ENCODE results near the gene JMJD7.
A peak's percentile ranks its signal among the peaks of the same experiment; 100 is the strongest.

Gene JMJD7

DNA sequence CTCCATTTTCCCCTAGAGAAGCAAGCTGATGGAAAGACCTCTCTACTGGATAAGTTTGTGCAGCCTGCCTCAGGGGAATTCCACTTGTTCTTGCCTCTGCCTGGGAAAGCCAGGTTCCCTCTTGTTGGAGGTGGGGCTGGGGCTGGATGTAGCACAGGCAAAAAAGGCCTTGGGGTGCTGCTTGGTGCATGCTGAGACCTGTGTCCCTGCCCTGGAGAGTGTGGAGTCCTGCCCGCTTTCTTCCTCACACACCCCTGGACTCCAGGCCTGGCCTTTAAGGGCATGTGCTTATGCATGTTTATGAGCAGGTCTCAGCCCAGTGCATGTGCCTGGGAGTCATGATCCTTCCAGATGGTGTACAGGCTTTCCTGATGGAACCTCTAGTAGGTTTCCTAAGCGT is 23.5 kb upstream of the JMJD7 start:
- H3K4me1 Mint-ChIP-seq, result peaks cover 6% of the 10 kb centered on the region
- peaks cover 20% of the 10 kb centered on the region for H3K36me3 Mint-ChIP-seq (ENCODE audit: low read depth)
- H3K4me3 Mint-ChIP-seq, result no peak overlapping the region
- no peaks in the 10 kb centered on the region for H3K9me3 Mint-ChIP-seq
- TF ChIP-seq, protein P1, sequence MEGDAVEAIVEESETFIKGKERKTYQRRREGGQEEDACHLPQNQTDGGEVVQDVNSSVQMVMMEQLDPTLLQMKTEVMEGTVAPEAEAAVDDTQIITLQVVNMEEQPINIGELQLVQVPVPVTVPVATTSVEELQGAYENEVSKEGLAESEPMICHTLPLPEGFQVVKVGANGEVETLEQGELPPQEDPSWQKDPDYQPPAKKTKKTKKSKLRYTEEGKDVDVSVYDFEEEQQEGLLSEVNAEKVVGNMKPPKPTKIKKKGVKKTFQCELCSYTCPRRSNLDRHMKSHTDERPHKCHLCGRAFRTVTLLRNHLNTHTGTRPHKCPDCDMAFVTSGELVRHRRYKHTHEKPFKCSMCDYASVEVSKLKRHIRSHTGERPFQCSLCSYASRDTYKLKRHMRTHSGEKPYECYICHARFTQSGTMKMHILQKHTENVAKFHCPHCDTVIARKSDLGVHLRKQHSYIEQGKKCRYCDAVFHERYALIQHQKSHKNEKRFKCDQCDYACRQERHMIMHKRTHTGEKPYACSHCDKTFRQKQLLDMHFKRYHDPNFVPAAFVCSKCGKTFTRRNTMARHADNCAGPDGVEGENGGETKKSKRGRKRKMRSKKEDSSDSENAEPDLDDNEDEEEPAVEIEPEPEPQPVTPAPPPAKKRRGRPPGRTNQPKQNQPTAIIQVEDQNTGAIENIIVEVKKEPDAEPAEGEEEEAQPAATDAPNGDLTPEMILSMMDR (IDR thresholded peaks at IDR 0.05; ENCODE audit: unreplicated experiment in 3 of 3), result no peak
- H3K27ac Mint-ChIP-seq, result peak overlapping the region in 1 of 3 experiments; percentile 7
- H3K27me3 Mint-ChIP-seq (ENCODE audit: low read depth), result no peaks in the 10 kb centered on the region

DNA sequence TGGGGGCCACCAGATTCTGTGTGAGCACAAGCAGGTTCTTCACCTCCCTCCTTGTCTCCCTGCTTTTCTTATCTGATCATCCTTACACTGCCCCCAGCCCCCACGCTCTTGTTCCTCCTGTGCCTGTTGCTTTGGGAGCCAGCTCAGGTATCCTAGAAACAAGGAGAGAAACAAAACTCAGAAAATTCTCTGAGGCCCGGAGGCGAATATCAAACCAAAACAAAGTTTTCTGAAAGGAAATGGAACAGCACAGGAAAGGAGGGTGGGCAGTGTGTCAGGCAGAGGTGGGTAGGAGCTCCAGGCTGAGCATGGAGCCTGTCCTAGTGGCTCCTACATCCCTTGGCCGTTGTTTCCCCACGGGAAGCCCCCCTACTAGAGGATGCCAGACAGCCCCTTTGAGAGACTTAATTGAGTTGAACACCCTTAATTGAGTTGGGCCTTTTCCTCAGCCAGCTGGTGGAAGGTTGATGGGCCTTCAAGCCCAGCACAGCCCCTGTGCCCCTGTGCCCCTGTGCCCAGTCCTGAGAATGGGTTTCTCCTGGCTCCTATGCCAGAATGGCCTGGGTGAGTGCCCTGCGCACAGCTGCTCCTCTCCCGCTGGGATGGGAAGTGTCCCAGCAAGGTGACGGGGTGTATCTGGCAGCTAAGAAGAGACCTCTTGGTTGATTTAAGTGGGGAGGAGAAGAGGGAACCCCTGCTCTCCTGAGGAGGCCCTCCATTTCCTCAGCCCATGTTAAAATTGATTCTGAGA is 22.8 kb upstream of the JMJD7 start:
- Mint-ChIP-seq H3K27me3 (ENCODE audit: low read depth) (no peaks in the 10 kb centered on the region), H3K9me3 (no peaks in the 10 kb centered on the region), H3K4me3 (no peak overlapping the region), H3K27ac (no peak overlapping the region), H3K4me1 (peaks cover 6% of the 10 kb centered on the region), H3K36me3 (ENCODE audit: low read depth) (peaks cover 14% of the 10 kb centered on the region)
- TF ChIP-seq, protein P1 (IDR thresholded peaks at IDR 0.05; ENCODE audit: unreplicated experiment in 3 of 3), result no peak

DNA sequence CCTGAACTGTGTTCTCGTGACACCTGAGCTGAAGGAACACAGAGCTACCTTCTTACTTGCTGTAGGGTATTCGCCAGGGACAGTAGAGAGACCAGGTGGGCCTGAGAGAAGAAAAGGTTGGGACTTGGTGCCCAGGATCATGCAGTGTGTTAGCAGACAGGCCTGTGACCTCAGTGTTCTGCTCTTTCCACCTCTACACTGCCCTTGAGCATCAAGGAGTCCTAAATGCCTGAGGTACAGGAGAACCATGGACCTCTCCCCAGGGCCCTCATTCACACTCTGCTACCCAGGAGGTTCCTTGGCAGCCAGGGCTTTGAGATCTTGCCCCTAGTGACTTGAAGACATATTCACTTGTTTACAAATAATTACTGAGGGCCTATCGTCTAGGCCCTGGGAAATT is 22.2 kb upstream of the JMJD7 start:
- Mint-ChIP-seq H3K4me1 (peaks cover 6% of the 10 kb centered on the region), H3K4me3 (no peak overlapping the region), H3K27me3 (ENCODE audit: low read depth) (no peaks in the 10 kb centered on the region), H3K36me3 (ENCODE audit: low read depth) (peaks cover 9% of the 10 kb centered on the region), H3K9me3 (no peaks in the 10 kb centered on the region), H3K27ac (no peak overlapping the region)
- TF ChIP-seq, protein P1 (IDR thresholded peaks at IDR 0.05; ENCODE audit: unreplicated experiment in 3 of 3), result no peak

DNA sequence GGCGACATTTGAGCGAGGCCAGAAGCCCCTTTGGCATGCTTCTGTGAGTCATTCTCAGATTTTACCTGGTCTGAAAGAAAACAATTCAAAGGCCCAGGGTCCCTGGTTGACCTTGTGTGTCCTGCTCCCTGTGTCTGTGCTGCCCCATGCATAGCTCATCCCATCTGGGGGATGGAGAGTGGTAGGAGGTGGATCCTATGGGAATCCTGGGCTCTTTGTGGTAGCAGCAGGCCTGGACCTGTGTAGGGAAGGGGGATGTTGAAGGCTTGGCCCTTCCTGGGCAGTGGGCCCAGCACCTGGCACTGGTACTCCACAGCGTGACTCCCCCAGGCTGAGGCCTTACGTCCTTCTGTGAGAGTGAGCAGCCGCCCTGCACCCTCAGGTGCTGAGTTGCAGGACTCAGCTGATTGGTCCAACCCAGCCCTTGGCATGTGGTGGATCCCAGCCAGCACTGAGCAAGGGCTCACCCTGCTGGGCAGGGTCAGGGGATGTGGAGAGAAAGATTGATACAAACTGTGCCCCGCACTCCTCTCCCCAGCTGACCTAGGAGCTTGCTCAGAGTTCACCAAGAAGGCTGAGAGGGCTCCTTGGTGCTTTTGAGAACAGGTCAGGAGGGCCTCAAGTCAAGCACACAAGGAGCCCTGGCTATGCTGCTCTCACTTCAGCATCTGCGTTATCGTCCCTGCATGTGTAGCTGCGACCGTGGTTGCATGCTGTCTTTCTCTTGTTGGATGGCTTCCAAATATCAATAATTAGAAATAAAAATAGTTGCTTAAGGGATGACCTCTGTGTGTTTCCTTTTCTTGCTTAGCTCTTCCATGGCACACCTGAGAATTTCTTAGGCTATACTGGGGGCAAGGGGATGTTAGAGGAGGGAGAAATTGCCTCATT is 21.4 kb upstream of the JMJD7 start:
- Mint-ChIP-seq H3K4me1 (peaks cover 6% of the 10 kb centered on the region), H3K36me3 (ENCODE audit: low read depth) (peaks cover under 1% of the 10 kb centered on the region), H3K27ac (no peak overlapping the region), H3K4me3 (no peak overlapping the region), H3K9me3 (no peaks in the 10 kb centered on the region), H3K27me3 (ENCODE audit: low read depth) (no peaks in the 10 kb centered on the region)
- TF ChIP-seq, protein P1 (IDR thresholded peaks at IDR 0.05; ENCODE audit: unreplicated experiment in 3 of 3), result no peak

DNA sequence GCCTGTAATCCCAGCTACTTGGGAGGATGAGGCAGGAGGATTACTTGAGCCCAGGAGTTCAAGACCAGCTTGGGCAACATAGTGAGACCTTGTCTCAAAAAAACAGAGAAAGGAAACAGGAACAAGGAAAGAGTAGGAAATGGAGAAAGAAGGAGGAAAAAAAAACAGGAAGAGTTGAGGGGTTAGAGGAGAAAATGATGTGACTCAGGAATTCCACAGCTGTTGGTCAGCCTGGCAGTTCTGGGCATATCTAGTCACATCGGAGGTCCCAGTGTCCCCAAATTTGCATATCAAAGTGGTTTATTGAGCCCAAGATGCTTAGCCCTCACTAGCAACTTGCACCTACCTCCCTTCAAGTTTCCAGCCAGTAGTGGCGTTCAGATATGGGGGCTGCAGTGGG is 18.8 kb upstream of the JMJD7 start:
- Mint-ChIP-seq H3K36me3 (ENCODE audit: low read depth) (no peaks in the 10 kb centered on the region), H3K9me3 (no peaks in the 10 kb centered on the region), H3K27me3 (ENCODE audit: low read depth) (no peaks in the 10 kb centered on the region), H3K4me1 (peaks cover 6% of the 10 kb centered on the region), H3K4me3 (no peak overlapping the region), H3K27ac (no peak overlapping the region)
- TF ChIP-seq, protein P1 (IDR thresholded peaks at IDR 0.05; ENCODE audit: unreplicated experiment in 3 of 3), result no peak

All from nephron (organoid).